ENCODE measurements around the gene KCNQ2.
A peak's percentile ranks its signal among the peaks of the same experiment; 100 is the strongest.
"Not testable (repeated sequence)": the region's sequence is repeated elsewhere in the genome, so short reads cannot be mapped to it uniquely, and the experiment has no call there.

Gene KCNQ2
- 0 to 0.07 reads per million in 2 donors for total RNA-seq

DNA sequence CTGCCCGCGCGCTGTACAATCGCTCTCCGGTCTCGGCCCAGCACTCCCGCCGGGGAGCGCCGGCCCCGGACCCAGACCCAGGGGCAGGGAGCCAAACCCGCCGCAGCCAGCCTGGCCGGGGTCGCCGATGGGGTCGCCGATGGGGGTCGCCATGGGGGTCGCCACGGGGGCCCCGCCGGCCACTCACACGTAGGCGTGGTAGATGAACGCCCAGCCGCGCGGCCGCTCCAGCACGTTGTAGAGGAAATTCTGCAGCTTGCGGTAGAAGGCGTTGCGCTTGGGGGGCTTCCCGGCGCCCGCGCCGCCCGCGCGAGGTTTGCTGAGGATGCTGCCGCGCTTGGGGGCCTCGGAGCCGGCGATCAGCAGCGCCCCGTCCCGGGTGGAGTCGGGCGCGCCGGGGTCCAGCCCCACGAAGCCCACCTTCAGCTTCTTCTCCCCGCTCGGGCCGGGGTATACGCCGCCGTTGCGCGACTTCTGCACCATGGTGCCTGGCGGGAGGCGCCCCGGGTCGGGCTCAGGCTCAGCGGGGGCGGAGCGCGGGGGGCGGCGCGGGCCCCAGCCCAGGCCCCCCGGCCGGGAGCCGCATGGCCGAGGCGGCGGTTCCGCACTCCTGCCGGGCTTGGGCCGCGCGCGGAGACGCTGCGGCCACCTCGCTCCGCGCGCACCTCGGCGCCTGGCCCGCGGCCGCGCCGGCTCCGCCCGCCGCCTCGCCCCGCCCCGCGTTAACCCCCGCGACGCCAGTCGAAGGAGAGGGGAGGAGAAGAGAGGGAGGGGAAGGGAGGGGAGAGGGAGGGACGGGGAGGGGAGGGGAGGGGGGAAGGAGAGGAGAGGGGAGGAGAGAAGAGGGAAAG is at the start of gene KCNQ2:
TSS of gene KCNQ2 (minus strand) at position 675 of the 851 bp plus-strand sequence. CDS start at position 483, 192 bp downstream.
- no peak for DNase-seq

DNA sequence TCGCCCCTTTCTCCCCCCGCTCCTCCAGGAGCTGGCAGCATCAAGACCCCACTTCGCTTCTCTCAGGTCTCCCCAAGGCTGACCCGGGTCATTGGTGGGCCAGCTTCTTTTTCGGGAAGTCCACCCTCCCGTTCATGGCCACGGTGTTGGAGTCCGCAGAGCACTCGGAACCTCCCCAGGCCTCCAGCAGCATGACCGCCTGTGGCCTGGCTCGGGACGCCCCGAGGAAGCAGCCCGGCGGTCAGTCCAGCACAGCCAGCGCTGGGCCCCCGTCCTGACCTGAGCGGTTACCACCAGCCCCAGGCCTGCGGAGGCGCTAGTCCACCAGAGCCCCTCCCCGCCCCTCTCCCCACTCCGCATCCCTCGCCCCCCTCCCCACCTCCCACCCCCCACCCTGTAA is 49.1 kb upstream of the KCNQ2 start:
- no peak for DNase-seq

GRCh38 chr20:63520934-63521601 is 48.6 kb upstream of the KCNQ2 start:
- peak; percentile 55 for DNase-seq

- peak; percentile 84 for DNase-seq
Measured at GRCh38 chr20:63520504-63520933, 48.1 kb upstream of the KCNQ2 start, which contains the start of gene PPDPF. Gene PPDPF, plus strand, starts transcription at chr20:63520765. Its CDS starts 544 bp downstream, at chr20:63521309.

GRCh38 chr20:63519668-63520503 is 47.4 kb upstream of the KCNQ2 start:
- peak; percentile 60 for DNase-seq

DNA sequence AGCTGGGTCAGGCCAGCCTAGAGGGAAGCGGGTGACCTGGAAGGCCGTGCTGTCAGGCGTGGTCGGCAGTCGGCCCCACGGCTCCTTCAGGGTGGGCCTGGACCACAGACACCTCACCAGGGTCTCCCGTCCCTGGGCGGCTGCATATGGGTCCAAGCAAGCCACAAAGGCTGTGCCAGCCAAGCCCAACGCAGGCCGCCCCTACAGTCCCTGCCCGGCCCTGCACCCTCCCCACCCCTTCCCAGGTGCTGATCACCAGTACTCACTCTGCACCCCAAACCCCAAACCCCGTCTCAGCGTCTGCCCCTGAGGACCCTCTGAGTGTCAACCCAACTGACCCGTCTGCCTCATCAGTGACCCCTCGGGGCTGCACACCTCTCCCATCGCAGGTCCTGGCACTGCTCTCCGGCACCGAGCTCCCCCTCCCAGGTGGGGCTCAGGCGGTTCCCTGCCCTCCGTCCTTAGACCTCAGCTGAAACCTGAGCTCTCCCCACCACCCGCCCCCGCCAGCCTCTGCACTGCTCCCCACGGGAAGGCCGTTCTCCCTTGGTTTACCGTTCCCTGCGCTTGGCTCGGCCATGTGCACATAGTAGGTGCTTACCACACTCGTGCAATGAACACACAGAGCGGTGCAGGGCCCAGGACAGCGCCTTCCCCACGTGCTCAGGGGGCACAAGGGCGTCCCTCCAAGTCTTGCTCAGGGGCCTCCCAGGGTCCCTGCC is 46.7 kb upstream of the KCNQ2 start:
- DNase-seq, result no peak

GRCh38 chr20:63518351-63518861 is 46.0 kb upstream of the KCNQ2 start:
- DNase-seq, result no peak

DNA sequence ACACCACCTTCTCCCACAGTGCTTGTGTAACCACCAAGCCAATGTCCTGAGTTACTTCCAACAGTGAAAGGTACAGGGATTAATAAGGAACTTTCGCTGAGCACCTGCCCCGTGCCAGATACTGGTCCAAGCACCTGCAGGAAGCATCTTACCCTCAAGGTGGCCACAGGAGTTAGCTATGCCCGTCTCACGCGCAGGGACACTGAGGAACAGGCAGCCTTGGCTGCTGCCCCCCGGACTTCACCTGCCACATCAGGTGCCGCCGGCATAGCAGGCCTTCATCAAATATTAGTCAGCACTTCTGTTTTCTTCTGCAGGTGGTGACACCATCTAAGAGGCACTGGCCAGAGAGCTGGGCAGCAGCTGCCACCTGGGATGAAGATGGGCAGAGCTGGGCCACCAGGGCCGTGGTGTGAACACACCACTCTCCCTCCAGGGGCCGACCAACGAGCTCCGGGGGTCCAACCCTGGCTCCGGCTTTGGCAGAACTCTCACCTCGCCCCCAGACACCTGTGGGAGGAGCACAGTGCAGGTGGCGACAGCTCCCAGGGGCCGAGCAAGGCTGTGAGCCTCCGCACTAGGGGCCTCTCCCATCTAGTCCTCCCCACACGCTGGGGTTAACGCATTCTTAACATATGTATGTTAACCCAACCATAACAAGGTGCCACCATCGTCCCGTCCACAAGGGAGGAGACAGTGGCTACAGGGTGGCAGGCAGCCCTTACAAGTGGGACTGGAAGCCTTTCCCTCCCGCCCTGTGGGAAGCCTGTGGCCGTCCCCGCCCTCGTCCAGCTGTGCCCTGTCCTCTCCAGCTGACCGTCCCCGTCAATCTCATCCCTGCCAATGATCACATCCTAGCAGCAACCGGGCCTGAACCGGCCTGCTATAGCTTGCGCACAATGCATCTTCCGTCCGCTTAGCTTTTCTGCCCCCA is 45.2 kb upstream of the KCNQ2 start:
- DNase-seq, result no peak

DNA sequence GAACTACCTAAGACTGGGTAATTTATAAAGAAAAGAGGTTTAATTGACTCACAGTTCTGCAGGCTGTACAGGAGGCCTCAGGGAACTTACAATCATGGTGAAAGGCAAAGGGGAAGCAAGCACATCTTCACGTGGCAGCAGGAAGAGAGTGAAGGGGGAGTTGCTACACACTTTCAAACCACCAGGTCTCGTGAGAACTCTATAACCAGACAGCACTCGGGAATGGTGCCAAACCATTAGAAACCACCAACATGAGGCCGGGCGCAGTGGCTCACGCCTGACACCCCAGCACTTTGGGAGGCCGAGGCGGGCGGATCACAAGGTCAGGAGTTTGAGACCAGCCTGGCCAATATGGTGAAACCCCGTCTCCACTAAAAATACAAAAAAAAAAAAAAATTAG is 42.1 kb upstream of the KCNQ2 start:
- DNase-seq, result not testable (repeated sequence)

DNA sequence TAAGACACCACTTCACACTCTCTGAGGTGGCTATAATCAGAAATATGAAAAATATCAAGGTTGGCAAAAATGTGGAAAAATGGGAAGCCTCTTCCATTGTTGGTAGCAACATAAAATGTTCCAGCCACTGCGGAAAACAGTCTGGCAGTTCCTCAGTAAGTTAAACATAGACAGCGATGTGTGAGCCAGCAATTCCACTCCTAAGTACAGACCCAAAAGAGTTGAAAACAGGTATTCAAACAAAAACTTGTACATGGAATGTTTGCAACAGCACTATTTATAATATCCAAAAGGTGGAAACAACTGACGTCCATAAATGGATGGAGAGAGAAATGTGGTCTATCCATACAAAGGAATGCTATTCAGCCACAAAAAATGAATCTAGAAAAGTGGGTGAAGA is 40.8 kb upstream of the KCNQ2 start:
- no peak for DNase-seq

DNA sequence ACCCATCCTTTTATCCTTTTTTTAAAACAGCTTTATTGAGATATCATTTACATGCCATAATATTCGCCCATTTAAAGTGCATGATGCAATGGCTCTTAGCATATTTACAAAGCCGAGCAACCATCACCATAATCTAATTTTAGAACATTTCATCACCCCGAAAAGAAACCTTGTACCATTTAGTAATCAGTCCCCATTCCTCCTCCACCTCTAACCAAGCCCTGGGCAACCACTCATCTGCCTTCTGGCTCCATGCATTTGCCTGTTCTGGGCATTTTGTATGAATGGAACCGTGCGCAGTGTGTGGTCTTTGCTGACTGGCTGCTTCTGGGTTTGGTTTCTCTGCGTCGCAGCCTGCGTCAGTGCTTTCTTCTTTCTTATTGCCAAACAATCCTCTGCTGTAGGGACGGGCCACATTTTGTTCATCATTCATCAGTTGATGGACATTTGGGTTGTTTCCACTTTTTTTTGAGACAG is 36.7 kb upstream of the KCNQ2 start:
- no peak for DNase-seq

GRCh38 chr20:63508072-63508768 is 35.8 kb upstream of the KCNQ2 start:
- DNase-seq, result no peak

GRCh38 chr20:63507083-63507743 is 34.8 kb upstream of the KCNQ2 start:
- no peak for DNase-seq

GRCh38 chr20:63505723-63506122 is 33.3 kb upstream of the KCNQ2 start:
- DNase-seq, result no peak

DNA sequence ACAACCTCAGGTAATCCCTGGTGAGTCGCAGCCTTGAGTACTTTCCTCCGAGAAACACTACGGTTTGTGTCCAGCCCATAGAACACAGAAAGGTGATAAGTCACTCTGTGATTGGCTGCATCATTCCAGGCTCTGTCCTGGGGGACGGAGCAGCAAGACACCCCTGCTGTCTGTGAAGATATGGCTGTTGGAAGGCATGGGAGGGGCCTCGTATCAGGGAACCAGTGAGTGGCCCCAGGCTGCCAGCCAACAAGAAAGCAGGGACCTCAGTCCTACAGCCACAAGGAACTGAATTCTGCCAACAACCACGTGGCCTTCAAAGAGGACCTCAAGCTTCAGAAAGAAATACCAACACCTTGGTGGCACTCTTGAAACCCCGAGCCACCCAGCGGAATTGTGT is 32.8 kb upstream of the KCNQ2 start:
- DNase-seq, result no peak

- no peak for DNase-seq
Measured at GRCh38 chr20:63504642-63505041, 32.2 kb upstream of the KCNQ2 start.

DNA sequence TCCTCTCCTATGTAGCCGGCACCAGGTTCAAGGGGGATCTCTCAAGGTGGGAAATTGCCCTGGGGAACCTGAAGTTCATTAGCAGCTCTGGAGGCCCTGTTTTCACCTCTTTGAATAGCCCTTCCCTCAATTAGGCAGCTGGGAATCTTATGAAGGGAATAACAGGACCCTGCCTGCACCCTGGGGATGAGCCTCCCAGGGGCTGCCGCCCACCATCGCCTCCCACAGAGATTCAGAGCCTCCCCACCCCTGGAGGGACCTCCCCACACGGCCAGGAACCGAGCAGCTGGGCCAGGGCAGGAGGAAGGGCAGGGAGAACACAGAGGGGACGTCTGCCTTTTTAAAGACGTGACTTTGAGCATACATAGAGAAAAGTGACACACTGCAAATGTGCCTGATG is 31.1 kb upstream of the KCNQ2 start:
- no peak for DNase-seq

GRCh38 chr20:63502671-63503172 is 30.3 kb upstream of the KCNQ2 start:
- no peak for DNase-seq
